GM21381 (cell line): Measurements from ENCODE around the gene MTERF4.

ENCODE experiments used
- ATAC-seq: cut with Tn5 transposase; IDR thresholded peaks from one replicate; pipeline ENCODE4 v1.9.1; 2021; ENCODE audit warnings: mild to moderate bottlenecking, moderate library complexity; ENCODE audit not compliant: unreplicated experiment

Gene MTERF4

DNA sequence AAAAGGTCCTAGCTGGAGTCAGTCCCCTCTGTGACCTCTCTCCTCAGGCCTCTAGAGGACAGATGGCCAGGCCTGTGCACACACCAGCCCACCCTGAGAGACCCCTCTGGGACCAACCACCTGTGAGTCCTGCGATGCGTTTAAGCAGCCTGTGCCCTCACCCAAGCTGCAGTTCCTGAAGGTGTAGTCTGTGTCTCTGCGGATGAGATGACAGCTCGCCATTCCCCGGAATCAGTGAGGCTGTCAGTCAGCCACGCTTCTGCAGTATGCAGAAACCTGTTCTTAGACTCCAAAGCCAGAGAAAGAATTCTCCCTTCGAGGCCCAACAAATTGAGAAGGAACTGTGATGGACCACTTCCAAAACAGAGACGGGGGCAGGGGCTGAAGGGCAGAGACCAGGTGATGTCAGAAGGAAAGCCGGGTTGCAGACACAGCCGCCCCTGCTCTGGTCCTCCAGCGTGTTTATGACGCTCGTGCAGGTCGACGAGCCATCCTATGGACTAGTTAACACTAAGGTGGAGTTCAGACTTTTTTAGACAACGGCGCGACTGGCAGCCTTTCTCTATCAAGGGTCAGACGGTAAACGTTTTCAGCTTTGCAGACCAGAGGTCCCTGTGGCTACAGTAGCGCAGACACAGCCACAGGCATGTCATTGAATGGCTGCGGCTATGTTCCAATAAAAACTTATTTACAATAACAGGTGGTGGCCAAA lies 10.2 kb downstream of the MTERF4 start:
- ATAC-seq, result no peak

- no peak for ATAC-seq
Measured at GRCh38 chr2:241091201-241091600, 10.9 kb downstream of the MTERF4 start.

GRCh38 chr2:241088791-241089732 lies 13.0 kb downstream of the MTERF4 start:
- no peak for ATAC-seq

DNA sequence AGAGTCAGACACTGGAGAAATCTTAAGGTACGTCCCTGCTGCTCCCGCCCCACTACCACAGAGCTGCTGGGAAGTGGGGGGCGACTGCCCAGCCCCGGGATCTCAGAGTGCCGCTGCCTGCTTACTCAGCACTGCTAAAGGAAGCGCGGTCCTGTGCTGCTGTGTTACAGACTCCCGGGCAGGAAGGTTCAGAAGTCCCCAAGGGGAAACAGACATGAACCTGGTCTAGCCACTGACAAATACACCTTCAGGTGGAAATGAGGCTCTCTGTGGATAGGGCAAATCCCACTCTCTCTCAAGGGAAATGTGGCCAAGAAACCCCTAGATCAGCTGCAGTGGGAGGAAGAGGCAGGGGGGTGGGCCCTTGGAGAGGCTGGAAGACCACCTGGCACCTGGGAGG lies 13.7 kb downstream of the MTERF4 start:
- no peak for ATAC-seq

- peak; percentile 60 for ATAC-seq
Measured at GRCh38 chr2:241087420-241088268, 14.4 kb downstream of the MTERF4 start.

DNA sequence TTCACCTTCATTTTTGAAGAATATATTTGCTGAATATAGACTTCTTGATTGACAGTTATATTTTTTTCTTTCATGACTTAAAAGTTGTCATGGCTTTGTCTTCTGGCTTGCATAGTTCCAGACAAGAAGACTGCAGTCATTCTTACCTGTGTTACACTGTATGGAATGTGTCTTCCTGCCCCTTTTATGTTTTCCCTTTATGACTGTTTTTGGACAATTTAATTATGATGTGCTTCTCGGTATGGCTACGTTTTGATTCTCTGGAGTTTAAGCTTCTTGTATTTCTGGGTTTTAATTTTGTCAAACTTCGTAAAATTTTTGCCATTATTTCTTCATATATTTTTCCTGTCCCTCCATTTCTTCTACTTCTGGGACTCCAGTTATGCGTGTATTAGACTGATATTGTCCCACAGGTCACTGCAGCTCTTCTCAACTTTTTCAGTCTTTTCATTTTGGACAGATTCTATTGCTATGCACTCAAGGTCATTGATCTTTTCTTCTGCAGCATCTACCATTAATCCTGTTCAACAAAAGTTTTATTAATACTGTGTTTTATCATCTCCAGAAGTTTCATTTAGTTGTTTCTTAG lies 17.1 kb downstream of the MTERF4 start:
- ATAC-seq, result no peak

DNA sequence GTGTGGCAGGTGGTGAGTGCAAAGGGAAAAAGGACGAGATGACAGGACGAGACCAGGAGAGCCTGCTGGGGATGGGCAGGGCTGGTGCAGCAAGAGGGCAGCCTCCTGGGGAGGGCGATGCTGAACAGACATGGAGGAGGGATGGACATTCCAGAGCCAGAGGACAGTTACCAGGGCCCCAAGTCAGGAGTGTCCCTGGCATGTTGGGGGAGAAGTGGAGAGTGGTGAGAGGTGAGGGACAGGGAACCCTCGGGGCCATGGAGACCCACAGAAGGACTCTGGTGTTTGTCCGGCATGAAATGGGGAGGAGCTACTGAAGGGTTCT lies 19.0 kb downstream of the MTERF4 start:
- no peak for ATAC-seq

GRCh38 chr2:241082341-241083090 lies 19.6 kb downstream of the MTERF4 start:
- ATAC-seq, result no peak

- no peak for ATAC-seq
Measured at GRCh38 chr2:241081643-241082340, 20.3 kb downstream of the MTERF4 start.

- no peak for ATAC-seq
Measured at GRCh38 chr2:241081190-241081642, 20.9 kb downstream of the MTERF4 start.

DNA sequence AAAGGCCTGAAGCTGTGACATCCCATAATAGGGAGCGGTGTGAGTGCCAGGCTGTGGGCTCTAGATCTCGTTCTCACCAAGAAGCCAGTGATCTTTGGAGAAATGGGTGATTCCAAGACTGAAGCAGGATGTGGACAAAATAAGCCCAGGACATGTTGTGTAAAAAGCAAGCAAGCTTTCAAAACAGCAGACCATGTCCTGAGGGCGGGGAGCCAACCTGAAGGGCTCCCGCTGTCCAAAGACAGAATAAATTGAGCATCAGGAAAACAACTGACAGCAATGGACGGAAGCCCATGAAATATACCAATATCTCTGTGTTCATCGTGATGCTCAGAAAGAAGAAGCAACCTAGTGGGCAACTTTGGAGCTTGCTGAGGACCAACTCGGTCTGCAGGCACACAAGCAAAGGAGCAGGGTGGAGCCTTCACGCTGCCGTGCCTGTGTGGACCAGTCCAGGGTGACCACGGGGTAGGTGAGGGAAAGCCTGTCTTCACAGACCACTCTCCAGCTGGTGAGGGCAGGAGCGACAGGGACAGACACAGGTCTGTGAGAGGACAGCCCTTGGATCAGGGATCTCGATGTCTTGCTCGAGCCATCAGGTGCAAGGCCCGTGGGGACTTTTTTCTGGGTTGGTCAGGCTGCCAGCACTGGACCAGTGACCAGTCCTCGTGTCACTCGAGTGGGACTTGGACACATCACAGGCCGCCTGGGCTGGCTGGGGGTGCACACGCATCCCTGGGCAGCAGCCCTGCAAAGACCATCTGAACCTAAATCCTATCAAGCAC lies 21.5 kb downstream of the MTERF4 start:
- ATAC-seq, result no peak

DNA sequence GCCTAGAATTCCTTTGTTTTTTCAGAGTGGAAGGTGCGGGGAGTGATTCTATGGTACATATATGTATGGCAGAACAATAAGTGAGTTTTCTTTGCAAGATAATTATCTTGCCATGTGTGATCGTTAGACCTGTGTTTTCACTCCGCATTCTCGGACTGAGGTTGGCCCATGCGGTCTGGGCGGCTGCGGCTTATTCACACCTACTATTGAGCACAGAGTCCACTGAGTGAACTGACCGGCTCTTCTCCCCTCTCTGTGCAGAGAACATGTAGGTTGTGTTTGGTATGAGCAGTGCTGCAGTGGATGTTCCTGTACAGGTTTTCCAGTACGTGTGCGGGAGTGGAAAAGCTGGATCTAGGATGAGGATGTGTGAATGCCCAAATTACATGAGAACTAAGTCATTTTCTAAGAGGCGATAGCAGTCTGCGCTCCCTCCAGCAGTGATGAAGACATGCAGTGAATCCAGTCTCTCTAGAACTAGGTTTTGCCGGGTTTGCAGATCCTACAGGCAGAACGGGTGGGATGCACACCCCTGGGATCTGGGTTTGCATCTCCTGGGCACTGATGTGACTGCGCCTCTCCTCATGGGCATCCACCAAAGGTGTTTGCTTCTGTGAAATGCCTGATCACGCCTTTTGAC lies 27.1 kb downstream of the MTERF4 start:
- ATAC-seq, result no peak

DNA sequence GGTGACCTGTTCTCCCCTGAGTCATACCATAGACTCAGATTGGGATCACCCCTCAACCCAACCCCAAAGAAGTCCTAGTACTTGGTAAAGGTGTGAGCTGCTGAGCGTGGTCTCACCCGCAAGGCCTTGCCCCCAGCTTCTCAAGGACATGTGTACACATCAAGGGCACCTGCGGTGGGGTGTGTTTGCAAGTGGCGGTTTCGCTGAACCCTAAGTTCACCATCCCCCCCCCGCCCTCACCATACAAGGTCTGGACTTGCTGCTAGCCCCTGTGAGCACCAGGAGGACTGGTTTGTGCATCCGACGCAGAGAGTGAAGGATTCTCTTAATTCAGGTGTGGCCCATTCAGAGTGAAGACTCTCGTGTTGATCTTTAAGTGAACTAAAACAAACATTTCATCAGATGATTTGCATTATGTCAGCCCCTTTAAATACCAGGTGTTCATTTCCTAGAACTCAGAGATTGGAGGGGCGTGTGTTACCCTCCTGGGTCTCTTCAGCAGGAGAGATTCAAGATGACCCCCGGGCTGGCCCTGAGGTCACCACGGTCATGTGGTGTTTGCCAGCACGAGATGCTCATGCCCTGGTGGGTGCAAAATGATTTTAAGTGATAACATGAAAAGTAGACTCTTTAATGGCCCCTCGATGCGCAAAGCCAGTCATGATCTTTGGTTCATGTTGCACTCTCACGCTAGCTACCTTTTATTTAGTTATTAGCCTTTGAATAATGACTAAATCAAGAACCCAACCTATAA lies 27.8 kb downstream of the MTERF4 start:
- no peak for ATAC-seq

DNA sequence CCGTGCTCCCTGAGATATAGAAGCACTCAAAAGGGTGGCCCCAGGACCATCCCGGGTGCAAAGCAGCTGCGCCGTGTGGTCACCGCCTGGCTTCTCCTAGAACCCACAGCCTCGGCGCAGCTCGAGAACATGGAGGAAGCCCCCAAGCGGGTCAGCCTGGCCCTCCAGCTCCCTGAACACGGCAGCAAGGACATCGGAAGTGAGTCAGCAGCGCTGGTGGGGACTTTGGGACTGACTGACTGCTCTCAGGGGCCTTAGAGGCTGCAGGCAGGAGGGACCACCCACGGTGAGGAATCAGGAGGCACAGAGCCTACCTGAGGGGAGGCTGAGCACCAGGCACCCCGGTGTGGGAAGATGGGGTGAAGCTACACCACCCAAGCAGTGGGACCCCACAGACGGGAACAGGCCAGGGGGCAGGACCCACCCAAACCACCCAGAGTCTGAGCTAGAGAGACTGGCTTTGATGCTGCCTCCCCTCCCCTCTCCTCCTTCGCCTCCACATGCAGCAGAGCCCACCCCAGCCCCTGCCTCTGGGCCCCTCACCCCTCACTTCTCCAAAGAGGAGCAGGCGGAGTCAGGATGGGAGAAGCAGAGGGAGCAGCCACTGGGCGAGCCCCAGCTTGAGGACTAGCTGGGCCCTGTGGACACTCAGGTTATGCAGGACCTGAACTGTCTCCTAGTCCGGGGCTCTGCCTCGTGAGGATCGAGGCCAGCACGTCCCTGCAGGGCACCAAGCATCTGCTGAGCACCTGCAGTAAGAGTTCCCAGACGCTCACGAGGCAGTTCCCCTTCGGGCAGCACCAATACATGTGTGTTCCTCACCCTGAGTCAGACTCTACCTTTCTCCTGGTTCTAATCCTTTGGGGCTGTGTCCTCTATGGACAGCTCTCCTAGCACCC lies 28.7 kb downstream of the MTERF4 start:
- no peak for ATAC-seq

DNA sequence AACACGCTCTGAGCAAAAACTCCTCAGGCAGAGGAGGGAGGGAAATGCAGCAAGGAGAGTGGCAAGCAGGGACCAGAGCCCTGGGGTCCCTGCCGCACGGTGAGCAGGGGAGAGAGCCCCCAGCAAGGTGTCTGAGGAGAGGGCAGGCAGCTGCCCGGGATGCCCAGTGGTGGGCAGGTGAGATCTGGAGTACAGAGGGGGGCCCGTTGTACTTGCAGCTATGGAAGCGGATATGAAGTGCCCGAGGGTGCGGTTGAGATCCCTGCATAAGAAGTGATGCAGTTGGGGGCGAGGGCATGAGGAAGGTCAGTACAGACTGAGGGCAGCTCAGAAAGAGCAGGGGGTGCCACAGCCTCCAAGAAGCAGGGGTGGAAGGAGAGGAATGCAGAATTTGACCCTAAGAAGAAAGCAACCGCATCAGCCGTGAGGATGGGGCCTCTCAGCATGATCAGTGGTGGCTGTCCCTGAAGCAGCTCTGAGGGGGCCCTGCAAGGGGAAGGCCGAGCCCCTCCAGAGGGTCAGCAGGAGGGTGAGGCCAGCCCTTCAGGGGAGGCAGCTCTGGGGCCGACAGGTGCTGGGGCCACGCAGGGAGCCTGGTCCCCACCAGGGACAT lies 29.4 kb downstream of the MTERF4 start:
- ATAC-seq, result no peak

DNA sequence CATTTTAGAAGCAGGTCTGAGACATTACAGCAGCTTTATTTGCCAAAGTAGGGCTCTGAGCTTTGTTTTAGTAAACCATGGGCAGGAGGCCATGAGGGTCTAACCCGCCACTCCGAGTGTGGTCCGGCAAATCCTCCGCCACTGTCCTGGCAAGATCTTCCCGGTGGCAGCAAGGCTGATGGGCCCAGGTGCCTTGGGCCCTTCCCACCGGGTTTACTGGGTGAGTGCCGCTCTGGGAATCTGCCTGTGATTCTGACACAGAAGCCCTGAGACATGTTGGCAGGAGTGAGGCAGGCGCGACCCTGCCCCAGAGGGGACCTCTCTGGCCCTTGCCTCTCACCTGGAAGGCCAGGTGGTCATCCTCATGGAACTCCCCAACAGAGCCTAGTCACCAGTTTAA lies 29.9 kb downstream of the MTERF4 start:
- no peak for ATAC-seq
